ENCODE results near the gene GNG3.
A peak's percentile ranks its signal among the peaks of the same experiment; 100 is the strongest.

DNA sequence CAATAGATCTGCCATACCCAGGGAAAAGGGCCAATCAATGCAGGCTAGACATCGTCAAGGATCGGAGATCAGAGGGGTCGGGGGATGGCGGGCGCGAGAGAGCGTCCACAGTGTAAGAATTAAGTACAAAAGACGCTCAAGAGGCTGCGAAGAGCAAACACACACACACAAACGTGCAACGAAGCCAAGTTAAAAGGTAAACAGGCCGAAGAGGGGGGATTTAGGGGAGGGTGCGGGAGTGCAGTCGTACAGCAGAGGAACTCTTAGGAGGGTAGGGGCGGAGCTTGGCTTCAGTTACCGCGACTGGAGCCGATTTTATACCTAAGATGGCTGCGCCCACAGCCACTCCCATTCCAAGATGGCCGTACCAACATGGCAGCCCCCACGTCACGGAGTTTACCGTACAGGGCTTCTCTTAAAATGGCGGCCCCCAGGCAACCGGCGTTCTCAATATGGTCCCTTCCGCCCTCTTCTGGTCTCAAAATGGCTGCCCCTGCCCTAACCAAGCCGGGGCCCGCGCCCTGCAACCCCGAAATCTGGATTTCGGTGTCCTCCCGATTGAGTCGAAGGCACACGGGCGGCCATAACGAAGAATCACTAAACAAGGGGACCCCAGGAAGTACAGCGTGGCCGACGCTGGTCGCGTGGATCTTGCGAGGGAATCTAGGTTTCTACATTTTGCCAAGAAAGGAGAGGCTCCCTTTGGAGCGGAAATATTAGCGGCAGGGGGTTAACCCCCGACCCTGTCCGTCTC is 1.9 kb downstream of the GNG3 start:
- no peak for TF ChIP-seq MAFK (IDR thresholded peaks at IDR 0.05; ENCODE audit: low read depth, low read length)
- peak; percentile 95 for TF ChIP-seq TAF1 (IDR thresholded peaks at IDR 0.05; ENCODE audit: low read depth, low read length)
- TF ChIP-seq, protein P1, sequence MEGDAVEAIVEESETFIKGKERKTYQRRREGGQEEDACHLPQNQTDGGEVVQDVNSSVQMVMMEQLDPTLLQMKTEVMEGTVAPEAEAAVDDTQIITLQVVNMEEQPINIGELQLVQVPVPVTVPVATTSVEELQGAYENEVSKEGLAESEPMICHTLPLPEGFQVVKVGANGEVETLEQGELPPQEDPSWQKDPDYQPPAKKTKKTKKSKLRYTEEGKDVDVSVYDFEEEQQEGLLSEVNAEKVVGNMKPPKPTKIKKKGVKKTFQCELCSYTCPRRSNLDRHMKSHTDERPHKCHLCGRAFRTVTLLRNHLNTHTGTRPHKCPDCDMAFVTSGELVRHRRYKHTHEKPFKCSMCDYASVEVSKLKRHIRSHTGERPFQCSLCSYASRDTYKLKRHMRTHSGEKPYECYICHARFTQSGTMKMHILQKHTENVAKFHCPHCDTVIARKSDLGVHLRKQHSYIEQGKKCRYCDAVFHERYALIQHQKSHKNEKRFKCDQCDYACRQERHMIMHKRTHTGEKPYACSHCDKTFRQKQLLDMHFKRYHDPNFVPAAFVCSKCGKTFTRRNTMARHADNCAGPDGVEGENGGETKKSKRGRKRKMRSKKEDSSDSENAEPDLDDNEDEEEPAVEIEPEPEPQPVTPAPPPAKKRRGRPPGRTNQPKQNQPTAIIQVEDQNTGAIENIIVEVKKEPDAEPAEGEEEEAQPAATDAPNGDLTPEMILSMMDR (IDR thresholded peaks at IDR 0.05; ENCODE audit: control extremely low read depth in 1 of 3, insufficient read depth in 1 of 3, low read depth in 1 of 3, low read length in 3 of 3) = peak in 1 of 3 experiments; percentile 1; a peak in 1 of 4 replicates
- TF ChIP-seq CBX8 (IDR thresholded peaks at IDR 0.05; ENCODE audit: borderline replicate concordance, low read depth, low read length) = no peak
- peak; percentile 88 to 98 for TF ChIP-seq POLR2A (IDR thresholded peaks at IDR 0.05; ENCODE audit: control extremely low read depth in 1 of 2, low read depth in 2 of 2, low read length in 2 of 2)
- peak; percentile 40; the same call in 1 of the 2 replicates for TF ChIP-seq GTF2F1 (IDR thresholded peaks at IDR 0.05; ENCODE audit: borderline replicate concordance, low read depth, low read length)
- no peak for TF ChIP-seq CEBPB (IDR thresholded peaks at IDR 0.05; ENCODE audit: low read depth, low read length)
- peak; percentile 89 for TF ChIP-seq POLR2AphosphoS5 (IDR thresholded peaks at IDR 0.05; ENCODE audit: low read depth, low read length)
- no peak for TF ChIP-seq EZH2 (IDR thresholded peaks at IDR 0.05; ENCODE audit: low read depth, low read length, severe bottlenecking)
- TF ChIP-seq EP300 (IDR thresholded peaks at IDR 0.05; ENCODE audit: borderline replicate concordance in 1 of 2, low read depth in 2 of 2, low read length in 2 of 2) = no peak; a peak in 1 of 3 replicates
- peak; percentile 100 for TF ChIP-seq YY1 (IDR thresholded peaks at IDR 0.05; ENCODE audit: low read depth, low read length)
- TF ChIP-seq, protein P2, sequence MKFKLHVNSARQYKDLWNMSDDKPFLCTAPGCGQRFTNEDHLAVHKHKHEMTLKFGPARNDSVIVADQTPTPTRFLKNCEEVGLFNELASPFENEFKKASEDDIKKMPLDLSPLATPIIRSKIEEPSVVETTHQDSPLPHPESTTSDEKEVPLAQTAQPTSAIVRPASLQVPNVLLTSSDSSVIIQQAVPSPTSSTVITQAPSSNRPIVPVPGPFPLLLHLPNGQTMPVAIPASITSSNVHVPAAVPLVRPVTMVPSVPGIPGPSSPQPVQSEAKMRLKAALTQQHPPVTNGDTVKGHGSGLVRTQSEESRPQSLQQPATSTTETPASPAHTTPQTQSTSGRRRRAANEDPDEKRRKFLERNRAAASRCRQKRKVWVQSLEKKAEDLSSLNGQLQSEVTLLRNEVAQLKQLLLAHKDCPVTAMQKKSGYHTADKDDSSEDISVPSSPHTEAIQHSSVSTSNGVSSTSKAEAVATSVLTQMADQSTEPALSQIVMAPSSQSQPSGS (IDR thresholded peaks at IDR 0.05; ENCODE audit: low read length) = peak; percentile 66; the same call in 1 of the 2 replicates
